K562 (cell line): ENCODE results near the gene SPECC1L. TPM values are rescaled to one million over a fixed set of nuclear protein-coding genes. Genes with fewer than 3 reads are reported as not detected.

Source experiments
- ATAC-seq: fragments of 200-7000 bp; cut with Tn5 transposase; 3 replicates; pipeline ENCODE4 v1.9.1; 2020; ENCODE audit warnings: moderate library complexity
- BruUV-seq: library from RNA; stranded (reverse); fragments of 400-500 nt; replicated peaks from 2 replicates; lab custom pipeline; 2021; lab: Mats Ljungman, UMichigan
- CTCF ChIA-PET: fragments of 300-600 bp; formaldehyde crosslinking; extraction: SDS; loops from one replicate; lab custom pipeline; 2021; ENCODE audit warnings: low intra/inter-chr PET ratio; lab: Yijun Ruan, JAX
- POLR2A ChIA-PET: fragments of 300-600, 350-650 bp; sonication (Branson Sonifier 250); formaldehyde crosslinking; extraction: SDS; loops from one replicate; lab custom pipeline; 2021; ENCODE audit warnings: antibody characterized with exemption, inconsistent platforms; lab: Yijun Ruan, JAX
- DNase-seq, 4 experiments: peaks; one replicate each; pipeline versions ENCODE4 v3.0.0 to v3.0.0-alpha.2; 2011 to 2018; ENCODE audit warnings: low spot score in 3 of 4, mixed read lengths in 3 of 4; ENCODE audit errors: extremely low read depth in 1 of 4
- FAIRE-seq: peaks from 2 replicates; lab custom pipeline; 2011; peaks lifted over from hg19 to GRCh38; lab: Jason Lieb, UNC
- H2AFZ ChIP-seq: 2 replicates; pipeline ENCODE4 v1.6.0; 2011; ENCODE audit warnings: low read depth, low read length, control low read depth, inconsistent platforms
- H3K27ac ChIP-seq: fragments of 200-600 bp; 3 replicates; pipeline ENCODE4 v1.8.0; 2011; ENCODE audit warnings: low read depth, mild to moderate bottlenecking, control low read depth, inconsistent platforms, low read length, moderate library complexity, mixed read lengths; ENCODE audit errors: extremely low read depth
- H3K27me3 ChIP-seq, 2 experiments: fragments of 300-600 bp in 1 of 2; 2 replicates in 1 of 2; 3 replicates in 1 of 2; pipeline versions ENCODE4 v1.6.0 to v1.8.0; 2011; ENCODE audit warnings: inconsistent platforms in 2 of 2, low read length in 2 of 2, mild to moderate bottlenecking in 1 of 2, mixed read lengths in 1 of 2, moderate library complexity in 1 of 2; ENCODE audit not compliant: control insufficient read depth in 2 of 2, insufficient read depth in 2 of 2
- H3K36me3 ChIP-seq: fragments of 300-600 bp; 3 replicates; pipeline ENCODE4 v1.8.0; 2011; ENCODE audit warnings: mild to moderate bottlenecking, low read length, inconsistent platforms; ENCODE audit not compliant: control insufficient read depth, insufficient read depth
- H3K4me1 ChIP-seq, 2 experiments: fragments of 200-600 bp in 1 of 2; replicated peaks in 1 of 2; 2 replicates in 1 of 2; 3 replicates in 1 of 2; pipeline versions ENCODE4 v1.5.1 to v1.8.0; 2011; ENCODE audit warnings: inconsistent platforms in 2 of 2, low read length in 2 of 2, mild to moderate bottlenecking in 1 of 2, mixed read lengths in 1 of 2, moderate library complexity in 1 of 2; ENCODE audit not compliant: control insufficient read depth in 2 of 2, insufficient read depth in 2 of 2
- H3K4me2 ChIP-seq: 2 replicates; pipeline ENCODE4 v1.6.1; 2011; ENCODE audit warnings: low read length, control low read depth, inconsistent platforms, mixed read lengths; ENCODE audit not compliant: insufficient read depth
- H3K4me3 ChIP-seq: fragments of 200-600 bp; sonication (generic), shearing (Covaris generic); 2 replicates; pipeline ENCODE4 v1.5.1; 2016; ENCODE audit warnings: control low read depth, inconsistent platforms
- H3K79me2 ChIP-seq: fragments of 200-600 bp; 3 replicates; pipeline ENCODE4 v1.8.0; 2011; ENCODE audit warnings: low read length, inconsistent platforms; ENCODE audit not compliant: control insufficient read depth, insufficient read depth
- H3K9ac ChIP-seq, 2 experiments: 2 replicates each; pipeline versions ENCODE4 v1.6.0 to v1.6.1; 2011; ENCODE audit warnings: low read depth in 2 of 2, low read length in 2 of 2, control low read depth in 1 of 2, inconsistent platforms in 1 of 2, mild to moderate bottlenecking in 1 of 2, mixed read lengths in 1 of 2; ENCODE audit not compliant: insufficient read depth in 1 of 2
- H3K9me1 ChIP-seq: one replicate; pipeline ENCODE4 v1.6.0; 2011; ENCODE audit warnings: inconsistent platforms, mild to moderate bottlenecking, low read length, moderate library complexity; ENCODE audit not compliant: control insufficient read depth, insufficient read depth
- H3K9me3 ChIP-seq: replicated peaks from 2 replicates; pipeline ENCODE4 v1.5.1; 2011; ENCODE audit warnings: low read depth, low read length, inconsistent platforms; ENCODE audit not compliant: control insufficient read depth, insufficient read depth
- H4K20me1 ChIP-seq: replicated peaks from 2 replicates; pipeline ENCODE4 v1.6.1; 2011; ENCODE audit warnings: low read length, inconsistent platforms, mixed read lengths; ENCODE audit not compliant: control insufficient read depth, insufficient read depth
- CCNT2 ChIP-seq: IDR thresholded peaks from 2 replicates; pipeline ENCODE4 v1.6.1; 2011; ENCODE audit warnings: borderline replicate concordance, low read depth, mild to moderate bottlenecking, moderate library complexity, mixed read lengths, low read length; ENCODE audit not compliant: insufficient read length; ENCODE audit errors: extremely low read depth
- KAT7 ChIP-seq: sonication (generic); formaldehyde crosslinking; IDR thresholded peaks from 2 replicates; pipeline ENCODE4 v1.8.0; 2022; ENCODE audit warnings: missing genetic modification reagents, mild to moderate bottlenecking, borderline replicate concordance
- MAFK ChIP-seq: IDR thresholded peaks from 2 replicates; pipeline ENCODE4 v1.6.1; 2011; ENCODE audit warnings: low read length, improper control_type of control experiment
- SNRNP70 ChIP-seq: fragments of 200-400 bp; formaldehyde crosslinking; optimal IDR thresholded peaks from 2 replicates; pipeline ENCODE3; 2017; ENCODE audit warnings: low read depth, low read length
- ZNF311 ChIP-seq: fragments of 250-450 bp; sonication (Bioruptor Pico); IDR thresholded peaks from 2 replicates; pipeline ENCODE4 v1.4.0; 2020; ENCODE audit warnings: mild to moderate bottlenecking, moderate library complexity
- WGBS: fragments of 100-300 bp; shearing (Covaris generic); methylation state at CpG from one replicate; pipeline ENCODE4 v1.1.6; 2016; ENCODE audit warnings: low coverage, mixed read lengths; ENCODE audit not compliant: insufficient coverage; ENCODE audit errors: missing lambda C conversion rate; 5-methylcytosine and 5-hydroxymethylcytosine counted together
- in situ Hi-C: fragments of 300-500 bp; cut with MboI; formaldehyde crosslinking; loops from 4 replicates; pipeline ENCODE4 v1.15.0; 2018; ENCODE audit warnings: inconsistent platforms, mixed read lengths
- intact Hi-C: fragments of 100-400 bp; cut with micrococcal nuclease; formaldehyde crosslinking; loops from 2 replicates; pipeline ENCODE4 v1.14.2; 2022
- polyA plus RNA-seq, 8 experiments: library from polyadenylated mRNA; depleted of rRNA in 4 of 8; stranded (reverse) in 5 of 8; unstranded in 3 of 8; fragments of >200 nt; fragmentation: Nextera tagmentation in 2 of 8; fragmentation: Illumina TruSeq in 1 of 8; extraction: Ambion mirVana in 2 of 8; extraction: Trizol in 1 of 8; gene quantifications; 2 replicates each; pipeline versions ENCODE4 v1.2.1 to v1.2.3, GENCODE V29; 2011 to 2014; ENCODE audit warnings: inconsistent platforms in 1 of 8, missing spikeins in 1 of 8
- total RNA-seq, 7 experiments: library from RNA; depleted of rRNA in 6 of 7; stranded (reverse); fragments of >200 nt in 6 of 7; fragmentation: Illumina TruSeq in 2 of 7; extraction: Trizol in 2 of 7; gene quantifications; 2 replicates each; pipeline versions ENCODE4 v1.2.1 to v1.2.3, GENCODE V29; 2011 to 2021; ENCODE audit warnings: low replicate concordance in 1 of 7
- TF ChIP-seq, protein P1 (sequence below): sonication (generic); formaldehyde crosslinking; IDR thresholded peaks from 2 replicates; pipeline ENCODE4 v1.8.0; 2022; ENCODE audit warnings: missing genetic modification reagents, mild to moderate bottlenecking, borderline replicate concordance
- TF ChIP-seq, protein P2 (sequence below), 2 experiments: fragments of 250-450 bp in 1 of 2; fragments of 450-650 bp in 1 of 2; sonication (Bioruptor Pico) in 1 of 2; IDR thresholded peaks; 2 replicates each; pipeline versions ENCODE4 v1.6.1 to v1.8.0; 2016 to 2021; ENCODE audit warnings: mild to moderate bottlenecking in 2 of 2, moderate library complexity in 2 of 2, missing compliant biosample characterization in 1 of 2, missing genetic modification characterization in 1 of 2
- TF ChIP-seq, protein P3 (sequence below), 2 experiments: fragments of 450-650 bp; formaldehyde crosslinking in 1 of 2; IDR thresholded peaks; 2 replicates each; pipeline versions ENCODE4 v1.4.0 to v1.6.1; 2014 to 2020; ENCODE audit warnings: mild to moderate bottlenecking in 2 of 2, borderline replicate concordance in 1 of 2, low read depth in 1 of 2

The SPECC1L gene
- total and polyA plus RNA-seq, 9 of the 15 experiments (the other 6 are each of a cell fraction or from before 2014, with no cell fraction given): 1.4 to 27.9 (median 14.5) TPM

DNA sequence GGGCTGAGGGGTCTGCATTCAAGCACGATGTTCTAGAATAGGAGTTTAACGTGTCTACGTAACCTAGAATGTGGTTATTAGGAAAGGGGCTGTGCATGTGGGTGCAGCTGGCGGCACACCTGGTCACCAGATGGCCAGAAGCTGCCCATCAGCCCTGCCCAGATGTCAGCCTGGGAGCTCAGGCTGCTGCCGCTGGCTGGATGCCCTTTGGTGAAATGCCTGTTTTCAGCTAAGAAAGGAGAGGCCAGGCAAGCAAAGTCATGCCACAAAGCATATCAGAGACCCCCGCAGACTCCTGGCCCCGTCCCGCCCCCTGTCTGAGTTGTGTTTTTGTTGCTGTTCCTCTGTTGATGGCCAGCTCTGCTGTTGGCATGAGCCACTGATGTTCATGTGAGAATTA, 145.5 kb downstream of the SPECC1L start (continued):
- TF ChIP-seq CCNT2: no peak
- no peak for TF ChIP-seq MAFK
- TF ChIP-seq SNRNP70: no peak
- TF ChIP-seq, protein P1, sequence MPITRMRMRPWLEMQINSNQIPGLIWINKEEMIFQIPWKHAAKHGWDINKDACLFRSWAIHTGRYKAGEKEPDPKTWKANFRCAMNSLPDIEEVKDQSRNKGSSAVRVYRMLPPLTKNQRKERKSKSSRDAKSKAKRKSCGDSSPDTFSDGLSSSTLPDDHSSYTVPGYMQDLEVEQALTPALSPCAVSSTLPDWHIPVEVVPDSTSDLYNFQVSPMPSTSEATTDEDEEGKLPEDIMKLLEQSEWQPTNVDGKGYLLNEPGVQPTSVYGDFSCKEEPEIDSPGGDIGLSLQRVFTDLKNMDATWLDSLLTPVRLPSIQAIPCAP (CRISPR knock-in tag): no peak
- no peak for TF ChIP-seq KAT7 (CRISPR knock-in tag)
- TF ChIP-seq, protein P2, sequence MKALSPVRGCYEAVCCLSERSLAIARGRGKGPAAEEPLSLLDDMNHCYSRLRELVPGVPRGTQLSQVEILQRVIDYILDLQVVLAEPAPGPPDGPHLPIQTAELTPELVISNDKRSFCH (CRISPR knock-in tag; IDR thresholded peaks at IDR 0.05): no peak
- TF ChIP-seq, protein P2 (tag; IDR thresholded peaks at IDR 0.05): no peak

DNA sequence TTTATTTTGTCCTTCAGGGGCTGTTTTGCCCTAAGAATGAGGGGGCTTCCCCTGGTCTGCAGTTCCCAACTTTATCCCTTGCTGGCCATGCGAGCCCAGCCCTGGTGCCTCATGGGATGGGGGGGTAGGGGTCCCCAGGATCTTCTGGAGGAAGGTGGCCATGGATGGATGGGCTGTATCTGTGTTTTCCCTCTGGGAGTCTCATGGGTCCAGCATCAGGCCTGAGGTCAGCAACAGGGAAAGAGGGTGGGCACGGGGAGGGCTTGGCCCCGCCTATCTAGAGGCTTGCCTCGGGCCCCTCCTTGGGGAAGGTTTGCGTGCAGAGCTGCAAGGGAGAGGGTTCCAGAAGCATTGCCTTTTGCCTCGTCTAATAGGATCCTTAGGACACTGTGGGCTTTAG, 146.0 kb downstream of the SPECC1L start:
- 46% methylated on average over 3 of the region's 6 CpGs for WGBS
- no TSS peak for BruUV-seq
- peaks cover 3% of the 10 kb centered on the region; the same call in 1 of the 2 replicates for H4K20me1 ChIP-seq
- no peaks in the 10 kb centered on the region for H3K79me2 ChIP-seq
- no peaks in the 10 kb centered on the region for H3K27me3 ChIP-seq
- intact Hi-C loops: no loop called here
- no peak overlapping the region for H3K4me3 ChIP-seq
- DNase-seq (no peak), ATAC-seq (no peak), FAIRE-seq (no peak)
- H3K4me1 ChIP-seq: peaks cover 0 to 7% of the 10 kb centered on the region in 2 experiments; a peak in 2 of 5 replicates
- H3K9me1 ChIP-seq: no peaks in the 10 kb centered on the region
- no peaks in the 10 kb centered on the region for H3K9me3 ChIP-seq
- in situ Hi-C loops: loop anchor here (5.0 to 10.0 kb wide), 2 partner anchors 96 to 358 kb away; partner anchors contain the start of gene PIWIL3
- ChIA-PET POLR2A (interaction anchor here (0.6 kb wide), 1 partner anchor 112 kb away, joined by 3 read pairs; no protein-coding TSS in a partner anchor), CTCF (no interaction called here)
- TF ChIP-seq, protein P3, sequence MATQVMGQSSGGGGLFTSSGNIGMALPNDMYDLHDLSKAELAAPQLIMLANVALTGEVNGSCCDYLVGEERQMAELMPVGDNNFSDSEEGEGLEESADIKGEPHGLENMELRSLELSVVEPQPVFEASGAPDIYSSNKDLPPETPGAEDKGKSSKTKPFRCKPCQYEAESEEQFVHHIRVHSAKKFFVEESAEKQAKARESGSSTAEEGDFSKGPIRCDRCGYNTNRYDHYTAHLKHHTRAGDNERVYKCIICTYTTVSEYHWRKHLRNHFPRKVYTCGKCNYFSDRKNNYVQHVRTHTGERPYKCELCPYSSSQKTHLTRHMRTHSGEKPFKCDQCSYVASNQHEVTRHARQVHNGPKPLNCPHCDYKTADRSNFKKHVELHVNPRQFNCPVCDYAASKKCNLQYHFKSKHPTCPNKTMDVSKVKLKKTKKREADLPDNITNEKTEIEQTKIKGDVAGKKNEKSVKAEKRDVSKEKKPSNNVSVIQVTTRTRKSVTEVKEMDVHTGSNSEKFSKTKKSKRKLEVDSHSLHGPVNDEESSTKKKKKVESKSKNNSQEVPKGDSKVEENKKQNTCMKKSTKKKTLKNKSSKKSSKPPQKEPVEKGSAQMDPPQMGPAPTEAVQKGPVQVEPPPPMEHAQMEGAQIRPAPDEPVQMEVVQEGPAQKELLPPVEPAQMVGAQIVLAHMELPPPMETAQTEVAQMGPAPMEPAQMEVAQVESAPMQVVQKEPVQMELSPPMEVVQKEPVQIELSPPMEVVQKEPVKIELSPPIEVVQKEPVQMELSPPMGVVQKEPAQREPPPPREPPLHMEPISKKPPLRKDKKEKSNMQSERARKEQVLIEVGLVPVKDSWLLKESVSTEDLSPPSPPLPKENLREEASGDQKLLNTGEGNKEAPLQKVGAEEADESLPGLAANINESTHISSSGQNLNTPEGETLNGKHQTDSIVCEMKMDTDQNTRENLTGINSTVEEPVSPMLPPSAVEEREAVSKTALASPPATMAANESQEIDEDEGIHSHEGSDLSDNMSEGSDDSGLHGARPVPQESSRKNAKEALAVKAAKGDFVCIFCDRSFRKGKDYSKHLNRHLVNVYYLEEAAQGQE (IDR thresholded peaks at IDR 0.05; ENCODE audit: borderline replicate concordance): no peak
- TF ChIP-seq, protein P3 (CRISPR knock-in tag; IDR thresholded peaks at IDR 0.05; ENCODE audit: low read depth): no peak
- TF ChIP-seq ZNF311: no peak
- no peak overlapping the region for H3K9ac ChIP-seq
- H3K27ac ChIP-seq: no peak overlapping the region
- H3K36me3 ChIP-seq: peaks cover 23% of the 10 kb centered on the region; the same call in 1 of the 3 replicates
- H2AFZ ChIP-seq: no peak overlapping the region
- no peak overlapping the region for H3K4me2 ChIP-seq
